Omental fat pad (tissue), 4 donors: Measurements from ENCODE around the gene SORCS2. TPM values are rescaled to one million over a fixed set of nuclear protein-coding genes. Genes with fewer than 3 reads are reported as not detected.

ENCODE experiments used
- ATAC-seq: fragments of 150-250 bp; one replicate; pipeline ENCODE4 v1.9.1; 2016; ENCODE audit warnings: mild to moderate bottlenecking, moderate library complexity; ENCODE audit not compliant: low FRiP score
- DNase-seq: peaks from one replicate; pipeline ENCODE4 v3.0.0-alpha.2; 2019; ENCODE audit warnings: low spot score
- total RNA-seq, 4 donors: library from RNA; depleted of rRNA; stranded (reverse); fragments of >200 nt; gene quantifications; one replicate each; pipeline ENCODE4 v1.1.0, GENCODE V29; 2016
- TF ChIP-seq, protein P1 (sequence below), 3 donors: fragments of 450-650 bp; IDR thresholded peaks; one replicate each; pipeline ENCODE4 v1.5.1; 2016 to 2017; ENCODE audit warnings: antibody characterized with exemption in 3 of 3, mild to moderate bottlenecking in 3 of 3, moderate library complexity in 2 of 3

The SORCS2 gene
- total RNA-seq, 4 donors from 2014 or later, result 0.63 to 4.6 (median 1.2) TPM

DNA sequence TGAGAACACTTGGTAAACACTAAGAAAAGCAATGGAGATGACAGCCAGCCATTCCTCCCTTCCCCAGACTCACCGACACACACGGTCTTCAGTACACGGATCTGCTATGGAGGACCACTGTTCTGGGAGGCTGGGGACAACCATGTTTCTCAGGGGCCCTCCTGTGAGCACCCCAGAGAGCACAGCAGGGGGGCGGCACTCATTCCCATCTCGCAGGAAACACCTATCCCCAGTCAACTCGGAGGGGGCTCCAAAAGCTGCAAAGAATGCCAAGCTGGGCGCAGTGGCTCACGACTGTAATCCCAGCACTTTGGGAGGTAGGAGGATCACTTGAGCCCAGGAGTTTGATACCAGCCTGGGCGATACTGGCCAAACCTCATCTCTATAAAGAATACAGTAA, 575.2 kb downstream of the SORCS2 start:
- no peak for DNase-seq
- TF ChIP-seq, protein P1, sequence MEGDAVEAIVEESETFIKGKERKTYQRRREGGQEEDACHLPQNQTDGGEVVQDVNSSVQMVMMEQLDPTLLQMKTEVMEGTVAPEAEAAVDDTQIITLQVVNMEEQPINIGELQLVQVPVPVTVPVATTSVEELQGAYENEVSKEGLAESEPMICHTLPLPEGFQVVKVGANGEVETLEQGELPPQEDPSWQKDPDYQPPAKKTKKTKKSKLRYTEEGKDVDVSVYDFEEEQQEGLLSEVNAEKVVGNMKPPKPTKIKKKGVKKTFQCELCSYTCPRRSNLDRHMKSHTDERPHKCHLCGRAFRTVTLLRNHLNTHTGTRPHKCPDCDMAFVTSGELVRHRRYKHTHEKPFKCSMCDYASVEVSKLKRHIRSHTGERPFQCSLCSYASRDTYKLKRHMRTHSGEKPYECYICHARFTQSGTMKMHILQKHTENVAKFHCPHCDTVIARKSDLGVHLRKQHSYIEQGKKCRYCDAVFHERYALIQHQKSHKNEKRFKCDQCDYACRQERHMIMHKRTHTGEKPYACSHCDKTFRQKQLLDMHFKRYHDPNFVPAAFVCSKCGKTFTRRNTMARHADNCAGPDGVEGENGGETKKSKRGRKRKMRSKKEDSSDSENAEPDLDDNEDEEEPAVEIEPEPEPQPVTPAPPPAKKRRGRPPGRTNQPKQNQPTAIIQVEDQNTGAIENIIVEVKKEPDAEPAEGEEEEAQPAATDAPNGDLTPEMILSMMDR (IDR thresholded peaks at IDR 0.05), result no peak
- no peak for ATAC-seq

DNA sequence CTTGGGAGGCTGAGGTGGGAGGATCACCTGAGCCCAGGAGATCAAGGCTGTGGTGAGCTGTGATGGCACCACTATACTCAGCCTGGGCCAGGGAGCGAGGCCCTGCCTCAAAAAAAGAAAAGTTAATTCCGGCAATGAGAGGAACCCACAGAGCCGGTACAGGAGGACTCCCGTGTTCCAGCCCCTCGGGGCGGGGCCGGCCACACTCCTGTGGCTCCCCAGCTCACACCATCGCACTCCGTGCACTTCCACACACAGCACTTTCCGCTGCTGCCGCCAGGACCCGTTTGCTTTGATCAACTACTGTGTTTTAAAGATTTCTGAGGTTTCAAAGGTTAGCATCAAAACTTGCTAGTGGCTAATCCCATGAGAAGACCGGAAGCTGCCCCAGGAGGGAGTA, 575.6 kb downstream of the SORCS2 start:
- DNase-seq (no peak), ATAC-seq (no peak)
- TF ChIP-seq, protein P1 (IDR thresholded peaks at IDR 0.05), result no peak

GRCh38 chr4:7768736-7769135, 576.4 kb downstream of the SORCS2 start:
- ATAC-seq (no peak), DNase-seq (no peak)
- TF ChIP-seq, protein P1 (IDR thresholded peaks at IDR 0.05), result no peak

GRCh38 chr4:7769396-7770223, 577.3 kb downstream of the SORCS2 start:
- ATAC-seq, result no peak
- no peak for DNase-seq
- TF ChIP-seq, protein P1 (IDR thresholded peaks at IDR 0.05), result no peak

DNA sequence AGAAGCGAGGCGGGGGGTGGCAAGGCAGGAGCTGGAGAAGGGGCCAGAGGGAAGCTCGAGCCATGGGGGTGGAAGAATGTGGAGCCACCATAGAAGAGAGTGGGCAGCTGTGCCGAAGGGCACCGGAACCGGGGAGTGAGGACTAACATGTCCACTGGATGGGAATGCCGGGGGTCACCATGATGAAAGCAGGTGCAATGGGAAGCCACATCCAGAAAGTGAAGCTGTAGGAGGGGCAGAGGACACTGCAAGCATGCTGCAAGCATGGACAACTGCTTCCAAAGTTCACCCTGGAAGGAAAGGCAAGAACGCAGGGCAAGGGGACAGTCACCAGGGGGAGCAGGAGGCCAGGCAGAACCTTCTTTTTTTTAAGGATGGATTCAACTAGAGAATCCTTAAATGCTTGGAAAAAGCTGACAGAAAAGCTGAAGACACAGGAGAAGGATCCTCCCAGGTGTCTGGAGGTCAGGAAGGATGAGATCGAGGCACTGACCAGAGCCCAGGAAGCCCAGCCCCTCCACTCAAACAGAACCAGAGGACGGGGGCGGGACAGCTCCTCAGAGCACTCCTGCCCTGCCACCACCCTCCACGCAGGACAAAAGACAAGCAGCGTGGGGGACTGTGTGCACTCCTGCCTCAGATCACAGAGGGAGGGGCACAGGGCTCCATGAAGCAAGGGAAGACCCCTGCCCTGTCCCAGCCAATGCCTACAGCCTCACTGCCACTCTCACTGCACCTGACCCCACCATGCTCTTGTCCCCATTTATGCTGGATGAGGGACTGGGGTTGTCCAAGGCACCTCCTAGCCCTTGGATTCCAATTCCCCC, 578.1 kb downstream of the SORCS2 start:
- no peak for DNase-seq
- ATAC-seq, result no peak
- TF ChIP-seq, protein P1 (IDR thresholded peaks at IDR 0.05), result no peak

GRCh38 chr4:7771056-7771455, 578.7 kb downstream of the SORCS2 start:
- ATAC-seq, result no peak
- TF ChIP-seq, protein P1 (IDR thresholded peaks at IDR 0.05), result no peak
- no peak for DNase-seq
